Measurements from ENCODE around the gene EVX2. TPM values are rescaled to one million over a fixed set of nuclear protein-coding genes. Genes with fewer than 3 reads are reported as not detected.

Gene EVX2
- total and polyA plus RNA-seq, 9 of the 15 experiments (the other 6 are each of a cell fraction or from before 2014, with no cell fraction given) = not detected

DNA sequence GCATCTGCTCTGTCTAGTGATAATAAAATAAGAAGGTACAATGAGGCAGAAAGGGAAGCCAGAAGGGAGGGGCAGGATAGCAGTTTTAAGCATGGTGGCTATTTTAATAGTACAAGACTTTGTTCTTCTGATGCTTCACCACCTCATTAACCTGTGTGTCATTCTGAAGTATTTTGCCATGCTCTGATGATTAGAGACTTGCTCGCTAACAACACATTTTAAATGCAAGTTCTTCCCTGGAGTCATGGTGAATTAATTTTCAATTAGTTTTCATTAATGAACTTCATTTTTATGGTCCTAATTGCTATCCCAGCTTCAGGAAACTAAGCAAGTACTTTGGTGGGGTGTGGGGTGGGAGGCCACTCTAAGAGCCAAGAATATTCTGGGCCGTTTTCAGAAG is 56.0 kb downstream of the EVX2 start:
- in situ Hi-C loops (cut with MboI) (no loop called here), intact Hi-C loops (cut with micrococcal nuclease) (no loop called here)
- Histone ChIP-seq H3K9me3 (replicated peaks; ENCODE audit: control insufficient read depth, insufficient read depth, low read depth, low read length) (no peaks in the 10 kb centered on the region), H3K36me3 (ENCODE audit: control insufficient read depth, insufficient read depth, low read length) (no peaks in the 10 kb centered on the region), H3K9ac (ENCODE audit: insufficient read depth in 1 of 2, low read depth in 2 of 2, low read length in 2 of 2) (no peak overlapping the region), H3K79me2 (ENCODE audit: control insufficient read depth, insufficient read depth, low read length) (no peaks in the 10 kb centered on the region), H3K4me3 (no peak overlapping the region), H3K9me1 (ENCODE audit: control insufficient read depth, insufficient read depth, low read length) (no peaks in the 10 kb centered on the region), H4K20me1 (replicated peaks; ENCODE audit: control insufficient read depth, insufficient read depth, low read length) (no peaks in the 10 kb centered on the region), H2AFZ (ENCODE audit: low read depth, low read length) (no peak overlapping the region), H3K4me2 (ENCODE audit: insufficient read depth, low read length) (no peak overlapping the region), H3K27me3 (ENCODE audit: control insufficient read depth in 2 of 2, insufficient read depth in 2 of 2, low read length in 2 of 2) (no peaks in the 10 kb centered on the region), H3K4me1 (replicated peaks in 1 of 2; ENCODE audit: control insufficient read depth in 2 of 2, insufficient read depth in 2 of 2, low read length in 2 of 2) (no peaks in the 10 kb centered on the region), H3K27ac (ENCODE audit: extremely low read depth, low read depth, low read length) (no peak overlapping the region)
- DNase-seq (ENCODE audit: extremely low read depth in 1 of 4, low spot score in 3 of 4) (no peak), FAIRE-seq (no peak), ATAC-seq (no peak)
- 0% methylated on average over 2 of the region's 2 CpGs for WGBS (ENCODE audit: insufficient coverage, low coverage, missing lambda C conversion rate)
- CTCF ChIA-PET (ENCODE audit: low intra/inter-chr PET ratio) = no interaction called here
- no TSS peak for BruUV-seq (replicated peaks)
- POLR2A ChIA-PET = no interaction called here
- TF ChIP-seq MEF2A (IDR thresholded peaks at IDR 0.05; ENCODE audit: control insufficient read depth, low read depth, low read length) (no peak), ZNF41 (CRISPR knock-in tag; conservative IDR thresholded peaks at IDR 0.05) (no peak), GTF2F1 (IDR thresholded peaks at IDR 0.05; ENCODE audit: low read depth, low read length) (no peak)
- TF ChIP-seq, protein P1, sequence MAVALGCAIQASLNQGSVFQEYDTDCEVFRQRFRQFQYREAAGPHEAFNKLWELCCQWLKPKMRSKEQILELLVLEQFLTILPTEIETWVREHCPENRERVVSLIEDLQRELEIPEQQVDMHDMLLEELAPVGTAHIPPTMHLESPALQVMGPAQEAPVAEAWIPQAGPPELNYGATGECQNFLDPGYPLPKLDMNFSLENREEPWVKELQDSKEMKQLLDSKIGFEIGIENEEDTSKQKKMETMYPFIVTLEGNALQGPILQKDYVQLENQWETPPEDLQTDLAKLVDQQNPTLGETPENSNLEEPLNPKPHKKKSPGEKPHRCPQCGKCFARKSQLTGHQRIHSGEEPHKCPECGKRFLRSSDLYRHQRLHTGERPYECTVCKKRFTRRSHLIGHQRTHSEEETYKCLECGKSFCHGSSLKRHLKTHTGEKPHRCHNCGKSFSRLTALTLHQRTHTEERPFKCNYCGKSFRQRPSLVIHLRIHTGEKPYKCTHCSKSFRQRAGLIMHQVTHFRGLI (CRISPR knock-in tag; IDR thresholded peaks at IDR 0.05) = no peak
- TF ChIP-seq, protein P2, sequence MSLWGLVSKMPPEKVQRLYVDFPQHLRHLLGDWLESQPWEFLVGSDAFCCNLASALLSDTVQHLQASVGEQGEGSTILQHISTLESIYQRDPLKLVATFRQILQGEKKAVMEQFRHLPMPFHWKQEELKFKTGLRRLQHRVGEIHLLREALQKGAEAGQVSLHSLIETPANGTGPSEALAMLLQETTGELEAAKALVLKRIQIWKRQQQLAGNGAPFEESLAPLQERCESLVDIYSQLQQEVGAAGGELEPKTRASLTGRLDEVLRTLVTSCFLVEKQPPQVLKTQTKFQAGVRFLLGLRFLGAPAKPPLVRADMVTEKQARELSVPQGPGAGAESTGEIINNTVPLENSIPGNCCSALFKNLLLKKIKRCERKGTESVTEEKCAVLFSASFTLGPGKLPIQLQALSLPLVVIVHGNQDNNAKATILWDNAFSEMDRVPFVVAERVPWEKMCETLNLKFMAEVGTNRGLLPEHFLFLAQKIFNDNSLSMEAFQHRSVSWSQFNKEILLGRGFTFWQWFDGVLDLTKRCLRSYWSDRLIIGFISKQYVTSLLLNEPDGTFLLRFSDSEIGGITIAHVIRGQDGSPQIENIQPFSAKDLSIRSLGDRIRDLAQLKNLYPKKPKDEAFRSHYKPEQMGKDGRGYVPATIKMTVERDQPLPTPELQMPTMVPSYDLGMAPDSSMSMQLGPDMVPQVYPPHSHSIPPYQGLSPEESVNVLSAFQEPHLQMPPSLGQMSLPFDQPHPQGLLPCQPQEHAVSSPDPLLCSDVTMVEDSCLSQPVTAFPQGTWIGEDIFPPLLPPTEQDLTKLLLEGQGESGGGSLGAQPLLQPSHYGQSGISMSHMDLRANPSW (CRISPR knock-in tag; IDR thresholded peaks at IDR 0.05) = no peak

Other genes with a start within 250 kb of the EVX2 start
Only the 7 nearest of the 11 such genes appear.
- not detected in 2 replicates for gene HOXD13, start 8.8 kb upstream of the EVX2 start, total RNA-seq (2014; rRNA removed)
- not detected in 2 replicates for gene HOXD13, start 8.8 kb upstream of the EVX2 start, total RNA-seq (2014; rRNA removed; fragmentation: Illumina TruSeq; extraction: Trizol)
- not detected in 2 replicates for gene HOXD13, start 8.8 kb upstream of the EVX2 start, total RNA-seq (2015; rRNA removed; fragmentation: Illumina TruSeq; extraction: Trizol)
- not detected in 2 replicates for gene HOXD13, start 8.8 kb upstream of the EVX2 start, total RNA-seq (2021)
- gene HOXD13, start 8.8 kb upstream of the EVX2 start, polyA plus RNA-seq (2011; rRNA removed) = 0.03 TPM in 1 of 2 replicates, not detected in the other
- gene HOXD13, start 8.8 kb upstream of the EVX2 start, polyA plus RNA-seq (2014; fragmentation: Illumina TruSeq; extraction: Trizol) = 0.04 TPM in 1 of 2 replicates, not detected in the other
- gene HOXD13, start 8.8 kb upstream of the EVX2 start, polyA plus RNA-seq (2014; fragmentation: Nextera tagmentation; extraction: Ambion mirVana) = not detected
- not detected in 2 replicates for gene HOXD13, start 8.8 kb upstream of the EVX2 start, polyA plus RNA-seq (2014; rRNA removed)
- not detected in 2 replicates for gene HOXD12, start 15.8 kb upstream of the EVX2 start, total RNA-seq (2014; rRNA removed)
- gene HOXD12, start 15.8 kb upstream of the EVX2 start, total RNA-seq (2014; rRNA removed; fragmentation: Illumina TruSeq; extraction: Trizol) = not detected in 2 replicates
- gene HOXD12, start 15.8 kb upstream of the EVX2 start, total RNA-seq (2015; rRNA removed; fragmentation: Illumina TruSeq; extraction: Trizol) = not detected in 2 replicates
- not detected in 2 replicates for gene HOXD12, start 15.8 kb upstream of the EVX2 start, total RNA-seq (2021)
- gene HOXD12, start 15.8 kb upstream of the EVX2 start, polyA plus RNA-seq (2011; rRNA removed) = not detected in 2 replicates
- not detected in 2 replicates for gene HOXD12, start 15.8 kb upstream of the EVX2 start, polyA plus RNA-seq (2014; fragmentation: Illumina TruSeq; extraction: Trizol)
- not detected for gene HOXD12, start 15.8 kb upstream of the EVX2 start, polyA plus RNA-seq (2014; fragmentation: Nextera tagmentation; extraction: Ambion mirVana)
- not detected in 2 replicates for gene HOXD12, start 15.8 kb upstream of the EVX2 start, polyA plus RNA-seq (2014; rRNA removed)
- gene HOXD11, start 23.3 kb upstream of the EVX2 start, total RNA-seq (2014; rRNA removed) = not detected in 2 replicates
- gene HOXD11, start 23.3 kb upstream of the EVX2 start, total RNA-seq (2014; rRNA removed; fragmentation: Illumina TruSeq; extraction: Trizol) = not detected in 2 replicates
- gene HOXD11, start 23.3 kb upstream of the EVX2 start, total RNA-seq (2015; rRNA removed; fragmentation: Illumina TruSeq; extraction: Trizol) = not detected in 2 replicates
- gene HOXD11, start 23.3 kb upstream of the EVX2 start, total RNA-seq (2021) = not detected in 2 replicates
- not detected in 2 replicates for gene HOXD11, start 23.3 kb upstream of the EVX2 start, polyA plus RNA-seq (2011; rRNA removed)
- not detected in 2 replicates for gene HOXD11, start 23.3 kb upstream of the EVX2 start, polyA plus RNA-seq (2014; fragmentation: Illumina TruSeq; extraction: Trizol)
- gene HOXD11, start 23.3 kb upstream of the EVX2 start, polyA plus RNA-seq (2014; fragmentation: Nextera tagmentation; extraction: Ambion mirVana) = not detected
- not detected in 2 replicates for gene HOXD11, start 23.3 kb upstream of the EVX2 start, polyA plus RNA-seq (2014; rRNA removed)
- not detected in 2 replicates for gene HOXD10, start 32.8 kb upstream of the EVX2 start, total RNA-seq (2014; rRNA removed)
- gene HOXD10, start 32.8 kb upstream of the EVX2 start, total RNA-seq (2014; rRNA removed; fragmentation: Illumina TruSeq; extraction: Trizol) = not detected in 2 replicates
- gene HOXD10, start 32.8 kb upstream of the EVX2 start, total RNA-seq (2015; rRNA removed; fragmentation: Illumina TruSeq; extraction: Trizol) = not detected in 2 replicates
- not detected in 2 replicates for gene HOXD10, start 32.8 kb upstream of the EVX2 start, total RNA-seq (2021)
- not detected in 2 replicates for gene HOXD10, start 32.8 kb upstream of the EVX2 start, polyA plus RNA-seq (2011; rRNA removed)
- not detected in 2 replicates for gene HOXD10, start 32.8 kb upstream of the EVX2 start, polyA plus RNA-seq (2014; fragmentation: Illumina TruSeq; extraction: Trizol)
- gene HOXD10, start 32.8 kb upstream of the EVX2 start, polyA plus RNA-seq (2014; fragmentation: Nextera tagmentation; extraction: Ambion mirVana) = not detected
- gene HOXD10, start 32.8 kb upstream of the EVX2 start, polyA plus RNA-seq (2014; rRNA removed) = not detected in 2 replicates
- not detected in 2 replicates for gene HOXD9, start 38.8 kb upstream of the EVX2 start, total RNA-seq (2014; rRNA removed)
- not detected in 2 replicates for gene HOXD9, start 38.8 kb upstream of the EVX2 start, total RNA-seq (2014; rRNA removed; fragmentation: Illumina TruSeq; extraction: Trizol)
- gene HOXD9, start 38.8 kb upstream of the EVX2 start, total RNA-seq (2015; rRNA removed; fragmentation: Illumina TruSeq; extraction: Trizol) = not detected in 2 replicates
- gene HOXD9, start 38.8 kb upstream of the EVX2 start, total RNA-seq (2021) = not detected in 2 replicates
- gene HOXD9, start 38.8 kb upstream of the EVX2 start, polyA plus RNA-seq (2011; rRNA removed) = not detected in 2 replicates
- not detected in 2 replicates for gene HOXD9, start 38.8 kb upstream of the EVX2 start, polyA plus RNA-seq (2014; fragmentation: Illumina TruSeq; extraction: Trizol)
- gene HOXD9, start 38.8 kb upstream of the EVX2 start, polyA plus RNA-seq (2014; fragmentation: Nextera tagmentation; extraction: Ambion mirVana) = not detected
- not detected in 2 replicates for gene HOXD9, start 38.8 kb upstream of the EVX2 start, polyA plus RNA-seq (2014; rRNA removed)
- not detected in 2 replicates for gene HOXD8, start 45.7 kb upstream of the EVX2 start, total RNA-seq (2014; rRNA removed)
- gene HOXD8, start 45.7 kb upstream of the EVX2 start, total RNA-seq (2014; rRNA removed; fragmentation: Illumina TruSeq; extraction: Trizol) = 0.15 TPM in 1 of 2 replicates, not detected in the other
- gene HOXD8, start 45.7 kb upstream of the EVX2 start, total RNA-seq (2015; rRNA removed; fragmentation: Illumina TruSeq; extraction: Trizol) = not detected in 2 replicates
- gene HOXD8, start 45.7 kb upstream of the EVX2 start, total RNA-seq (2021) = not detected in 2 replicates
- gene HOXD8, start 45.7 kb upstream of the EVX2 start, polyA plus RNA-seq (2011; rRNA removed) = not detected in 2 replicates
- gene HOXD8, start 45.7 kb upstream of the EVX2 start, polyA plus RNA-seq (2014; fragmentation: Illumina TruSeq; extraction: Trizol) = not detected in 2 replicates
- gene HOXD8, start 45.7 kb upstream of the EVX2 start, polyA plus RNA-seq (2014; fragmentation: Nextera tagmentation; extraction: Ambion mirVana) = under 1 TPM in 1 of 2 experiments, not detected in 1; 0.04 TPM
- 0.30 TPM in 1 of 2 replicates, not detected in the other for gene HOXD8, start 45.7 kb upstream of the EVX2 start, polyA plus RNA-seq (2014; rRNA removed)
- gene HOXD4, start 67.6 kb upstream of the EVX2 start, total RNA-seq (2014; rRNA removed) = not detected in 2 replicates
- not detected in 2 replicates for gene HOXD4, start 67.6 kb upstream of the EVX2 start, total RNA-seq (2014; rRNA removed; fragmentation: Illumina TruSeq; extraction: Trizol)
- not detected in 2 replicates for gene HOXD4, start 67.6 kb upstream of the EVX2 start, total RNA-seq (2015; rRNA removed; fragmentation: Illumina TruSeq; extraction: Trizol)
- gene HOXD4, start 67.6 kb upstream of the EVX2 start, total RNA-seq (2021) = not detected in 2 replicates
- not detected in 2 replicates for gene HOXD4, start 67.6 kb upstream of the EVX2 start, polyA plus RNA-seq (2011; rRNA removed)
- not detected in 2 replicates for gene HOXD4, start 67.6 kb upstream of the EVX2 start, polyA plus RNA-seq (2014; fragmentation: Illumina TruSeq; extraction: Trizol)
- not detected for gene HOXD4, start 67.6 kb upstream of the EVX2 start, polyA plus RNA-seq (2014; fragmentation: Nextera tagmentation; extraction: Ambion mirVana)
- gene HOXD4, start 67.6 kb upstream of the EVX2 start, polyA plus RNA-seq (2014; rRNA removed) = not detected in 2 replicates